Astrocyte (in vitro differentiated cells and primary cell): Measurements from ENCODE around the gene FKRP. TPM values are rescaled to one million over a fixed set of nuclear protein-coding genes. Genes with fewer than 3 reads are reported as not detected.
A peak's percentile ranks its signal among the peaks of the same experiment; 100 is the strongest.

Experiments used
- DNase-seq: peaks from one replicate; pipeline ENCODE4 v3.0.0-alpha.2; 2010; ENCODE audit warnings: low read depth
- FAIRE-seq: peaks from 2 replicates; lab custom pipeline; 2011; peaks lifted over from hg19 to GRCh38; lab: Jason Lieb, UNC
- H2AFZ ChIP-seq: 2 replicates; pipeline ENCODE4 v1.6.0; 2012; ENCODE audit warnings: low read depth, low read length, inconsistent platforms
- H3K27ac ChIP-seq: 2 replicates; pipeline ENCODE4 v1.5.1; 2011; ENCODE audit warnings: low read depth, low read length, inconsistent platforms
- H3K27me3 ChIP-seq: 2 replicates; pipeline ENCODE4 v1.6.0; 2011; ENCODE audit warnings: low read length, inconsistent platforms; ENCODE audit not compliant: insufficient read depth
- H3K36me3 ChIP-seq: 2 replicates; pipeline ENCODE4 v1.5.1; 2011; ENCODE audit warnings: low read length, inconsistent platforms; ENCODE audit not compliant: insufficient read depth
- H3K4me1 ChIP-seq: 2 replicates; pipeline ENCODE4 v1.5.1; 2011; ENCODE audit warnings: low read length, inconsistent platforms; ENCODE audit not compliant: insufficient read depth
- H3K4me2 ChIP-seq: 2 replicates; pipeline ENCODE4 v1.6.0; 2012; ENCODE audit warnings: low read length, inconsistent platforms
- H3K4me3 ChIP-seq: 2 replicates; pipeline ENCODE4 v1.5.1; 2011; ENCODE audit warnings: low read depth, mild to moderate bottlenecking, low read length, inconsistent platforms; ENCODE audit not compliant: insufficient read depth
- H3K79me2 ChIP-seq: 2 replicates; pipeline ENCODE4 v1.6.0; 2012; ENCODE audit warnings: mild to moderate bottlenecking, low read length, inconsistent platforms; ENCODE audit not compliant: insufficient read depth
- H3K9ac ChIP-seq: 2 replicates; pipeline ENCODE4 v1.6.0; 2012; ENCODE audit warnings: mild to moderate bottlenecking, low read length, inconsistent platforms
- H3K9me3 ChIP-seq: 2 replicates; pipeline ENCODE4 v1.5.1; 2012; ENCODE audit warnings: low read depth, mild to moderate bottlenecking, low read length, inconsistent platforms; ENCODE audit not compliant: insufficient read depth
- H4K20me1 ChIP-seq: 2 replicates; pipeline ENCODE4 v1.6.0; 2012; ENCODE audit warnings: low read length, inconsistent platforms; ENCODE audit not compliant: insufficient read depth
- H3K27ac Mint-ChIP-seq: one replicate; pipeline ENCODE4 v1.8.0; 2021; ENCODE audit warnings: mild to moderate bottlenecking, mixed read lengths; ENCODE audit not compliant: unreplicated experiment
- H3K27me3 Mint-ChIP-seq: one replicate; pipeline ENCODE4 v1.8.0; 2021; ENCODE audit warnings: low read depth, mixed read lengths; ENCODE audit not compliant: unreplicated experiment
- H3K36me3 Mint-ChIP-seq: one replicate; pipeline ENCODE4 v1.8.0; 2021; ENCODE audit warnings: low read depth, mixed read lengths; ENCODE audit not compliant: unreplicated experiment
- H3K4me1 Mint-ChIP-seq: one replicate; pipeline ENCODE4 v1.8.0; 2021; ENCODE audit warnings: low read depth, mixed read lengths; ENCODE audit not compliant: unreplicated experiment
- H3K4me3 Mint-ChIP-seq: one replicate; pipeline ENCODE4 v1.8.0; 2021; ENCODE audit warnings: mild to moderate bottlenecking, moderate library complexity, mixed read lengths; ENCODE audit not compliant: unreplicated experiment
- H3K9me3 Mint-ChIP-seq: one replicate; pipeline ENCODE4 v1.8.0; 2021; ENCODE audit warnings: mild to moderate bottlenecking, mixed read lengths; ENCODE audit not compliant: unreplicated experiment
- EZH2 ChIP-seq: IDR thresholded peaks from 2 replicates; pipeline ENCODE4 v1.6.1; 2012; ENCODE audit warnings: mild to moderate bottlenecking, low read length, inconsistent platforms; ENCODE audit not compliant: insufficient read depth
- total RNA-seq: library from RNA; stranded (reverse); gene quantifications from 2 replicates; pipeline ENCODE4 v1.2.1, GENCODE V29; 2021
- TF ChIP-seq, protein P1 (sequence below): IDR thresholded peaks from 2 replicates; pipeline ENCODE4 v1.5.1; 2011; ENCODE audit warnings: low read depth, mild to moderate bottlenecking, inconsistent platforms, low read length, moderate library complexity; ENCODE audit not compliant: insufficient read depth

The FKRP gene
- total RNA-seq, 1 donor from 2014 or later, result 25.1 TPM

DNA sequence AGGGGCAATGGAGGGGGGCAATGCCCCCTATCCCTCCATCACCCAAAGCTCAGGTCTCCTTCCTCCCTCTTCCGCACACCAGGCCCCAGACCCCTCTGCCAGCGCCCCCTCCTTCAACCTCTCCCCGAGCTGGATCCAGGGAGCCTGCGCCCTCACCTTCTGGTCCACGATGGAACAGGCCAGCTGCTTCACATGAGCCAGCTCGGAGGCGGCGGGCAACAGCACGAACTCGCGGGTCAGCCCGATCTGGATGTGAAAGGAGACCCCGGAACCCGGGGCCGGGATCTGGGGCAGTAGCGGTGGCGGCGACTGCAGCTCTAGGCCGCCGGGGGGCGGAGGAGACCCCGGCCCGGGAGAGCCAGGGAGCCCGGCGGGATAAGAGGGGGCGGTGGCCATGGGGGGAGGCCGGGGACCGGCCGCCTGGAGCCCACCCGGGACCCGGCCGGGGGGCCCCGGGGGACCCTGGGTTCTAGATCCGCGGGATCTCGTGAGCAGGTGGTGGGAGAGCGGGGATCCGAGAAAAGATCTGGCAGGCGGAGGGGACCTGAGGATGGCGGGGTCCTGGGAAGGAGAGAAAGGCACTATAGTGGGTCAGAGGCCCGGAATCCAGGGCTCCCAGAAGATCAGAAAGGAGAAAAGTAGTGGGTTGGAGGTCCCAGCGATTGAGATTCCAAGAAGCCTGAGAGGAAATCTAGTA, 29.7 kb upstream of the FKRP start:
- no peaks in the 10 kb centered on the region for H3K27me3 ChIP-seq
- no peak overlapping the region for H2AFZ ChIP-seq
- H3K9ac ChIP-seq, result peak overlapping the region; percentile 91
- peak overlapping the region; percentile 77 for H3K4me3 ChIP-seq
- H3K27me3 Mint-ChIP-seq, result no peaks in the 10 kb centered on the region
- peak overlapping the region; percentile 100 for H3K4me2 ChIP-seq
- peaks cover 23% of the 10 kb centered on the region for H3K4me1 ChIP-seq
- peaks cover 7% of the 10 kb centered on the region for H3K4me1 Mint-ChIP-seq
- H4K20me1 ChIP-seq, result peaks cover 11% of the 10 kb centered on the region
- DNase-seq (no peak), FAIRE-seq (no peak)
- peaks cover 31% of the 10 kb centered on the region for H3K79me2 ChIP-seq
- peak overlapping the region; percentile 89 for H3K27ac Mint-ChIP-seq
- peak overlapping the region; percentile 91 for H3K4me3 Mint-ChIP-seq
- H3K9me3 ChIP-seq, result no peaks in the 10 kb centered on the region
- H3K36me3 Mint-ChIP-seq, result peaks cover 6% of the 10 kb centered on the region
- peak overlapping the region; percentile 72 for H3K27ac ChIP-seq
- H3K36me3 ChIP-seq, result peaks cover 2% of the 10 kb centered on the region
- no peak for TF ChIP-seq EZH2
- TF ChIP-seq, protein P1, sequence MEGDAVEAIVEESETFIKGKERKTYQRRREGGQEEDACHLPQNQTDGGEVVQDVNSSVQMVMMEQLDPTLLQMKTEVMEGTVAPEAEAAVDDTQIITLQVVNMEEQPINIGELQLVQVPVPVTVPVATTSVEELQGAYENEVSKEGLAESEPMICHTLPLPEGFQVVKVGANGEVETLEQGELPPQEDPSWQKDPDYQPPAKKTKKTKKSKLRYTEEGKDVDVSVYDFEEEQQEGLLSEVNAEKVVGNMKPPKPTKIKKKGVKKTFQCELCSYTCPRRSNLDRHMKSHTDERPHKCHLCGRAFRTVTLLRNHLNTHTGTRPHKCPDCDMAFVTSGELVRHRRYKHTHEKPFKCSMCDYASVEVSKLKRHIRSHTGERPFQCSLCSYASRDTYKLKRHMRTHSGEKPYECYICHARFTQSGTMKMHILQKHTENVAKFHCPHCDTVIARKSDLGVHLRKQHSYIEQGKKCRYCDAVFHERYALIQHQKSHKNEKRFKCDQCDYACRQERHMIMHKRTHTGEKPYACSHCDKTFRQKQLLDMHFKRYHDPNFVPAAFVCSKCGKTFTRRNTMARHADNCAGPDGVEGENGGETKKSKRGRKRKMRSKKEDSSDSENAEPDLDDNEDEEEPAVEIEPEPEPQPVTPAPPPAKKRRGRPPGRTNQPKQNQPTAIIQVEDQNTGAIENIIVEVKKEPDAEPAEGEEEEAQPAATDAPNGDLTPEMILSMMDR, result no peak
- H3K9me3 Mint-ChIP-seq, result no peaks in the 10 kb centered on the region

DNA sequence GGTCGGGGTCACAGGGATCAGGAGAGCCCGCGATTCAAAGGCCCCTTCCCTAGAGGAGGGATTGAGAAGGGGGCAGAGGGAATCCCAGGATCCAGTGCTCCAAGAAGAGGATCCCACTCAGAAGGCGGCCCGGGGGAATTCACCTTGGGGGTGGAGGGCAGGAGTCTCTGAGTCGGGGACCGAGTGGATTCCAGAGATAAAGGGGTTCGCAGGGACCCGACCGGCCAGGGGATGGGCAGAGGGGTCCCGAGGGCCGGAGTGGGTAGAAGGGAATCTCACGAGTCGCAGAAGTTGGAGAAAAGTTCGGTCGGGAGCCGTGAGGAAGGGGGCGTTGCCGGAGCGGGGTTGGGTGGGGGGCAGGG, 29.2 kb upstream of the FKRP start:
- Histone ChIP-seq H2AFZ (no peak overlapping the region), H3K4me3 (peak overlapping the region; percentile 77), H3K27ac (peak overlapping the region; percentile 72), H3K4me2 (peak overlapping the region; percentile 100), H3K9ac (peak overlapping the region; percentile 91), H4K20me1 (peaks cover 15% of the 10 kb centered on the region), H3K27me3 (no peaks in the 10 kb centered on the region), H3K36me3 (peaks cover 6% of the 10 kb centered on the region), H3K9me3 (no peaks in the 10 kb centered on the region), H3K4me1 (peaks cover 23% of the 10 kb centered on the region), H3K79me2 (peaks cover 31% of the 10 kb centered on the region)
- TF ChIP-seq EZH2, result no peak
- TF ChIP-seq, protein P1, result no peak
- Mint-ChIP-seq H3K9me3 (no peaks in the 10 kb centered on the region), H3K36me3 (peaks cover 6% of the 10 kb centered on the region), H3K4me3 (peak overlapping the region; percentile 91), H3K27ac (peak overlapping the region; percentile 89), H3K27me3 (no peaks in the 10 kb centered on the region), H3K4me1 (peaks cover 7% of the 10 kb centered on the region)
- FAIRE-seq (no peak), DNase-seq (no peak)
